ENCODE data around the gene GRM7. TPM values are rescaled to one million over a fixed set of nuclear protein-coding genes. Genes with fewer than 3 reads are reported as not detected.

Gene GRM7
- polyA plus RNA-seq, 1 donor from 2014 or later: 23.8 TPM

DNA sequence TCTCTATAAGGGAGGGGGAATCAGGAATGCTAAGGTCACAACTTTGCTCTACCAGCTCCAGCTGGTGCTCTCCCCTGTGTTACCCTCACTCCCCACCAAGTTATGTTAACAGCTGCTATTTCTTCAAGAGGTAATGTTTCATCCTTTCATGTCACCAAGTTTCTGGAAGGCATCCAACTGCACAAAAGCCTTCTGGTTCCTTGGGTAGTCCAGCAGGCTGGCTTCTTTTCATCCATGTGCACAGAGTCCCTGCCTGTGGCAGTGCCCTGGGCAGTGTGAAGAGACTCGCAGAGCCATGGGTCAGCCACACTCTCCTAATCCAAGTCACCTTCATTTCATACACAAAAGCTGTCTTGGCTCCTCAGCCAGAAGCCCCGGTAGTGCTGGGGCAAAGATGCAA is 903.2 kb downstream of the GRM7 start:
- no peaks in the 10 kb centered on the region for H3K9me2 ChIP-seq (ENCODE audit: insufficient read depth, low read length)
- TF ChIP-seq, protein P1, sequence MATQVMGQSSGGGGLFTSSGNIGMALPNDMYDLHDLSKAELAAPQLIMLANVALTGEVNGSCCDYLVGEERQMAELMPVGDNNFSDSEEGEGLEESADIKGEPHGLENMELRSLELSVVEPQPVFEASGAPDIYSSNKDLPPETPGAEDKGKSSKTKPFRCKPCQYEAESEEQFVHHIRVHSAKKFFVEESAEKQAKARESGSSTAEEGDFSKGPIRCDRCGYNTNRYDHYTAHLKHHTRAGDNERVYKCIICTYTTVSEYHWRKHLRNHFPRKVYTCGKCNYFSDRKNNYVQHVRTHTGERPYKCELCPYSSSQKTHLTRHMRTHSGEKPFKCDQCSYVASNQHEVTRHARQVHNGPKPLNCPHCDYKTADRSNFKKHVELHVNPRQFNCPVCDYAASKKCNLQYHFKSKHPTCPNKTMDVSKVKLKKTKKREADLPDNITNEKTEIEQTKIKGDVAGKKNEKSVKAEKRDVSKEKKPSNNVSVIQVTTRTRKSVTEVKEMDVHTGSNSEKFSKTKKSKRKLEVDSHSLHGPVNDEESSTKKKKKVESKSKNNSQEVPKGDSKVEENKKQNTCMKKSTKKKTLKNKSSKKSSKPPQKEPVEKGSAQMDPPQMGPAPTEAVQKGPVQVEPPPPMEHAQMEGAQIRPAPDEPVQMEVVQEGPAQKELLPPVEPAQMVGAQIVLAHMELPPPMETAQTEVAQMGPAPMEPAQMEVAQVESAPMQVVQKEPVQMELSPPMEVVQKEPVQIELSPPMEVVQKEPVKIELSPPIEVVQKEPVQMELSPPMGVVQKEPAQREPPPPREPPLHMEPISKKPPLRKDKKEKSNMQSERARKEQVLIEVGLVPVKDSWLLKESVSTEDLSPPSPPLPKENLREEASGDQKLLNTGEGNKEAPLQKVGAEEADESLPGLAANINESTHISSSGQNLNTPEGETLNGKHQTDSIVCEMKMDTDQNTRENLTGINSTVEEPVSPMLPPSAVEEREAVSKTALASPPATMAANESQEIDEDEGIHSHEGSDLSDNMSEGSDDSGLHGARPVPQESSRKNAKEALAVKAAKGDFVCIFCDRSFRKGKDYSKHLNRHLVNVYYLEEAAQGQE (IDR thresholded peaks at IDR 0.05; ENCODE audit: borderline replicate concordance): no peak
- TF ChIP-seq RAD21 (conservative IDR thresholded peaks at IDR 0.05) (no peak), CTCF (IDR thresholded peaks at IDR 0.05; ENCODE audit: poor library complexity, severe bottlenecking) (no peak), TAF1 (IDR thresholded peaks at IDR 0.05; ENCODE audit: low read depth) (no peak), EP300 (conservative IDR thresholded peaks at IDR 0.05; ENCODE audit: poor library complexity, severe bottlenecking) (no peak), MXI1 (conservative IDR thresholded peaks at IDR 0.05; ENCODE audit: poor library complexity, severe bottlenecking) (no peak), SMC3 (conservative IDR thresholded peaks at IDR 0.05; ENCODE audit: poor library complexity) (no peak), POLR2AphosphoS5 (IDR thresholded peaks at IDR 0.05) (no peak), EZH2 (IDR thresholded peaks at IDR 0.05; ENCODE audit: borderline replicate concordance, insufficient read depth, low read length, poor library complexity, severe bottlenecking) (no peak)
- no peaks in the 10 kb centered on the region for H3K9me3 ChIP-seq (ENCODE audit: low read length)
- H2AFZ ChIP-seq (ENCODE audit: low read depth, low read length): no peak overlapping the region
- H3K4me2 ChIP-seq (ENCODE audit: low read length): no peak overlapping the region
- no peak overlapping the region for H3K9ac ChIP-seq (ENCODE audit: low read length)
- no peaks in the 10 kb centered on the region for H3K27me3 ChIP-seq (ENCODE audit: insufficient read depth, low read depth, low read length)
- no peaks in the 10 kb centered on the region for H3K79me2 ChIP-seq (replicated peaks; ENCODE audit: insufficient read depth, low read length)
- no peak overlapping the region for H3K27ac ChIP-seq (ENCODE audit: low read length)
- H3F3A ChIP-seq (ENCODE audit: insufficient read depth, low read length, poor library complexity, severe bottlenecking): no peaks in the 10 kb centered on the region
- H4K20me1 ChIP-seq (ENCODE audit: insufficient read depth): no peaks in the 10 kb centered on the region
- no peaks in the 10 kb centered on the region for H3K36me3 ChIP-seq (ENCODE audit: insufficient read depth, low read length)
- no peak overlapping the region for H3K4me3 ChIP-seq (ENCODE audit: low read length)

DNA sequence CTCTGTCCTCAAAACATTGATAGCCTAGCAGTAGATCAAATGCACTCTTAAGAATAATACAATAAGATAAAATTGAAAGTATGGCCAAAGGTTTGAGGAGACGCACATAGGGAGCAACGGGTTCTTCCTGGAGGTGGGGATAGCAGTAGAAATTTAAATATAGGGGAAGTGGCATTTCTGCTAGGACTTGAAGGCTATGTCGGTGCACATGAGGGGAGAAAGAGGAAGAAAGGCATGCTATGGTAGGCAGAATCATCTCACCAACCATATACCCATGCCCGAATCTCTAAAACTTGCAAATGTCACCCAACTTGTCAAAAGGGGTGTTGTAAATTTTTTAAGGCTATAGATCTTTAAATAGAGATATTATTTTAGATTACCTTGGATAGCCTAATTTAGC is 905.6 kb downstream of the GRM7 start:
- H3K4me2 ChIP-seq (ENCODE audit: low read length): no peak overlapping the region
- no peak overlapping the region for H3K4me3 ChIP-seq (ENCODE audit: low read length)
- no peak overlapping the region for H3K27ac ChIP-seq (ENCODE audit: low read length)
- no peaks in the 10 kb centered on the region for H3F3A ChIP-seq (ENCODE audit: insufficient read depth, low read length, poor library complexity, severe bottlenecking)
- H4K20me1 ChIP-seq (ENCODE audit: insufficient read depth): no peaks in the 10 kb centered on the region
- H2AFZ ChIP-seq (ENCODE audit: low read depth, low read length): no peak overlapping the region
- H3K27me3 ChIP-seq (ENCODE audit: insufficient read depth, low read depth, low read length): no peaks in the 10 kb centered on the region
- no peak overlapping the region for H3K9ac ChIP-seq (ENCODE audit: low read length)
- no peaks in the 10 kb centered on the region for H3K79me2 ChIP-seq (replicated peaks; ENCODE audit: insufficient read depth, low read length)
- no peak for TF ChIP-seq RAD21 (conservative IDR thresholded peaks at IDR 0.05)
- TF ChIP-seq, protein P1 (IDR thresholded peaks at IDR 0.05; ENCODE audit: borderline replicate concordance): no peak
- TF ChIP-seq POLR2AphosphoS5 (IDR thresholded peaks at IDR 0.05): no peak
- TF ChIP-seq TAF1 (IDR thresholded peaks at IDR 0.05; ENCODE audit: low read depth): no peak
- no peak for TF ChIP-seq MXI1 (conservative IDR thresholded peaks at IDR 0.05; ENCODE audit: poor library complexity, severe bottlenecking)
- TF ChIP-seq EP300 (conservative IDR thresholded peaks at IDR 0.05; ENCODE audit: poor library complexity, severe bottlenecking): no peak
- TF ChIP-seq SMC3 (conservative IDR thresholded peaks at IDR 0.05; ENCODE audit: poor library complexity): no peak
- TF ChIP-seq EZH2 (IDR thresholded peaks at IDR 0.05; ENCODE audit: borderline replicate concordance, insufficient read depth, low read length, poor library complexity, severe bottlenecking): no peak
- no peaks in the 10 kb centered on the region for H3K9me2 ChIP-seq (ENCODE audit: insufficient read depth, low read length)
- no peaks in the 10 kb centered on the region for H3K9me3 ChIP-seq (ENCODE audit: low read length)
- H3K36me3 ChIP-seq (ENCODE audit: insufficient read depth, low read length): no peaks in the 10 kb centered on the region
